Endothelial cell (in vitro differentiated cells): ENCODE data around the gene G6PD. TPM values are rescaled to one million over a fixed set of nuclear protein-coding genes. Genes with fewer than 3 reads are reported as not detected.
A peak's percentile ranks its signal among the peaks of the same experiment; 100 is the strongest.

Experiments
- DNase-seq: peaks from one replicate; pipeline ENCODE4 v3.0.0; 2021; ENCODE audit warnings: low spot score
- H3K27ac Mint-ChIP-seq: one replicate; pipeline ENCODE4 v1.8.0; 2021; ENCODE audit warnings: mixed read lengths, inconsistent platforms; ENCODE audit not compliant: unreplicated experiment
- H3K27me3 Mint-ChIP-seq: one replicate; pipeline ENCODE4 v1.8.0; 2021; ENCODE audit warnings: mild to moderate bottlenecking, moderate library complexity, mixed read lengths, inconsistent platforms; ENCODE audit not compliant: unreplicated experiment
- H3K36me3 Mint-ChIP-seq: one replicate; pipeline ENCODE4 v1.8.0; 2021; ENCODE audit warnings: mild to moderate bottlenecking, low read depth, mixed read lengths, inconsistent platforms; ENCODE audit not compliant: unreplicated experiment
- H3K4me1 Mint-ChIP-seq: one replicate; pipeline ENCODE4 v1.8.0; 2021; ENCODE audit warnings: mild to moderate bottlenecking, mixed read lengths, inconsistent platforms; ENCODE audit not compliant: unreplicated experiment
- H3K4me3 Mint-ChIP-seq: one replicate; pipeline ENCODE4 v1.8.0; 2021; ENCODE audit warnings: mild to moderate bottlenecking, mixed read lengths, inconsistent platforms; ENCODE audit not compliant: unreplicated experiment
- H3K9me3 Mint-ChIP-seq: one replicate; pipeline ENCODE4 v1.8.0; 2021; ENCODE audit warnings: mixed read lengths, inconsistent platforms; ENCODE audit not compliant: unreplicated experiment
- long read RNA-seq: library from polyadenylated mRNA; unstranded; transcript quantifications from one replicate; pipeline ENCODE4 v2.0.0, GENCODE V29; 2020; ENCODE audit not compliant: unreplicated experiment
- total RNA-seq: library from RNA; stranded (reverse); fragmentation: NEBNext Ultra II Directional; extraction: Animal tissue kit (Norgen Biotek cat#: 25700); gene quantifications from one replicate; pipeline ENCODE4 v1.2.1, GENCODE V29; 2021; ENCODE audit not compliant: unreplicated experiment
- TF ChIP-seq, protein P1 (sequence below): fragments of 200-600 bp; sonication (generic); IDR thresholded peaks from one replicate; pipeline ENCODE4 v1.5.0; 2021; ENCODE audit warnings: antibody characterized with exemption; ENCODE audit not compliant: unreplicated experiment

Gene G6PD
- 46.4 TPM for total RNA-seq
- long read RNA-seq, partial matches to known transcripts, result 0 of 1 reads
- long read RNA-seq, other reads (novel, unspliced or antisense), result 0 of 1 reads

DNA sequence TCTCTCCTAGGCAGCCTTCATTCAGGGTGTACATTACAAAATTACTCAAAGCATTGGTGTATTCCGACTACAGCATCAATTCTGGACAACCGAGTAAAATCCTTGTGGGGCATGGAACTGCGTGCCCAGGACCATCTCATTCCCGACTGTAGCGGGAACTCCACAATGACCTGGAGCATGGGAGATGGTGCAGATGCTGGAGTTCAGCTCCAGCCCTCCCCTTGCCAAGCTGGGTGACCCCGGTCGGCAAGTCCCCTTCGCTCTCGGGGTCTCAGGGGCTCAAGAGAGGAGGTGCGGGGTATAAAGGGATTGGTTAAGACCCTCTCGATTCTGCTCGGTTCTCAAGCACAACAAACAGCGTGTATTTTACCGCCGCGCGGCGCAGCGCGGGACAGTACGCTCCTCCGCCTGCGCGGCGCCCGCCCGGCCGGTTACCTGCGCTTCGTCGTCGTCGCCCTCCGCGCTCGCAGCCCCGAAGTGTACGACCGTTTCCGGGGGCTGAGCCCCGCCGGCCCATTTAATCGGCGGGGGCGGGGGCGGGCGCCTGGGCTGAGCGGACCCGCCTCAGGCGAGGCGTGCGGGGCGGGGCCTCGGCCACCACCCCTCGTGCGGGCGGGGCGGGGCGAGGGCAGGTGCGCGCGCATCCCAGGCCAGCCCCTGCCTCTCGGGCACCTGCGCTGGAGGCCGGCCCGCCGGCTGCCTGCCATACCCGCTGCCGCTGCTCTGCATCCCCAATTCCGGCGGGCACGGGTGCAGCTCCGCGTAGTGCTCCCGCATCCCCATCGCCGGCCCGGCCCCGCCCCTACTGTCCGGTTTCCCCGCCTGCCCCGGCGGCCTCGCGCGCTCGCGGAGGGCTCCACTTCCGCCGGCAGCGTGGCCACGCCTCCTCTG is at the start of gene G6PD:
G6PD (minus strand) TSS at position 493 of the 891 bp plus-strand sequence. CDS start 691 bp downstream, outside the sequence.
- Mint-ChIP-seq H3K4me1 (peaks cover 11% of the 10 kb centered on the region), H3K4me3 (peak within 1 kb of the TSS; percentile 96), H3K27me3 (peaks cover 6% of the 10 kb centered on the region), H3K9me3 (no peaks in the 10 kb centered on the region), H3K27ac (peak within 1 kb of the TSS; percentile 96), H3K36me3 (peaks cover 7% of the 10 kb centered on the region)
- TF ChIP-seq, protein P1, sequence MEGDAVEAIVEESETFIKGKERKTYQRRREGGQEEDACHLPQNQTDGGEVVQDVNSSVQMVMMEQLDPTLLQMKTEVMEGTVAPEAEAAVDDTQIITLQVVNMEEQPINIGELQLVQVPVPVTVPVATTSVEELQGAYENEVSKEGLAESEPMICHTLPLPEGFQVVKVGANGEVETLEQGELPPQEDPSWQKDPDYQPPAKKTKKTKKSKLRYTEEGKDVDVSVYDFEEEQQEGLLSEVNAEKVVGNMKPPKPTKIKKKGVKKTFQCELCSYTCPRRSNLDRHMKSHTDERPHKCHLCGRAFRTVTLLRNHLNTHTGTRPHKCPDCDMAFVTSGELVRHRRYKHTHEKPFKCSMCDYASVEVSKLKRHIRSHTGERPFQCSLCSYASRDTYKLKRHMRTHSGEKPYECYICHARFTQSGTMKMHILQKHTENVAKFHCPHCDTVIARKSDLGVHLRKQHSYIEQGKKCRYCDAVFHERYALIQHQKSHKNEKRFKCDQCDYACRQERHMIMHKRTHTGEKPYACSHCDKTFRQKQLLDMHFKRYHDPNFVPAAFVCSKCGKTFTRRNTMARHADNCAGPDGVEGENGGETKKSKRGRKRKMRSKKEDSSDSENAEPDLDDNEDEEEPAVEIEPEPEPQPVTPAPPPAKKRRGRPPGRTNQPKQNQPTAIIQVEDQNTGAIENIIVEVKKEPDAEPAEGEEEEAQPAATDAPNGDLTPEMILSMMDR, result no peak
- peak; percentile 72 for DNase-seq

DNA sequence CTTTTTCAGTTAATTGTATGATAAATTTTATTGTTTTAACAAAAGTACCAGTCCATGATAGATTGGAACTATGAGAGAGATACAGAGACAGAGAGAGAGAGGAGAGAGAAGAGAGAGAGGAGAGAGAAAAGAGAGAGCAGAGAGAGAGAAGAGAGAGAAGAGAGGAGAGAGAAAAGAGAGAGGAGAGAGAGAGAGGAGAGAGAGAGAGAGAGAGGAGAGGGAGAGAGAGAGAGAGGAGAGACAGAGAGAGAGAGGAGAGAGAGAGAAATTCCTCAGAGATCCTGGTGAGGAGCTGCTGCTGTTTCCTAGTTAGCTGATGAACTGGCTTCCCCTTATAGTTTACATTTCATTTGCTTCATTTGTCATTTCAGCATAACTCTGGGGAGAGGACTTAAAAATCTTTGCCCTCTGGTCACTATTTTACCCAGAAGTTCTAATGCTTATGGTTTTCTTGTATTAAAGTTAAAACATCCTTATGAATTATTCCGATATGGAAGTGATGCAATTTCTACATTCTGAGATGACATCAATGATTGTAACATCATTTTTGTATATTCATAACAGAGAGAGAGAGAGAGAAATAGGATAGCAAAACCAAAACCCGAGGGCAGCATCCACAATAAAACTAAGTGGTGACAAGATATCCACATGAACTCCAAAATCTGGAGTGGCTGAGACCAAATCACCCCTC is 49.1 kb upstream of the G6PD start:
- no peaks in the 10 kb centered on the region for H3K36me3 Mint-ChIP-seq
- no peak overlapping the region for H3K27ac Mint-ChIP-seq
- DNase-seq, result no peak
- H3K9me3 Mint-ChIP-seq, result no peaks in the 10 kb centered on the region
- no peaks in the 10 kb centered on the region for H3K4me1 Mint-ChIP-seq
- H3K4me3 Mint-ChIP-seq, result no peak overlapping the region
- TF ChIP-seq, protein P1, result no peak
- H3K27me3 Mint-ChIP-seq, result peaks cover 3% of the 10 kb centered on the region

DNA sequence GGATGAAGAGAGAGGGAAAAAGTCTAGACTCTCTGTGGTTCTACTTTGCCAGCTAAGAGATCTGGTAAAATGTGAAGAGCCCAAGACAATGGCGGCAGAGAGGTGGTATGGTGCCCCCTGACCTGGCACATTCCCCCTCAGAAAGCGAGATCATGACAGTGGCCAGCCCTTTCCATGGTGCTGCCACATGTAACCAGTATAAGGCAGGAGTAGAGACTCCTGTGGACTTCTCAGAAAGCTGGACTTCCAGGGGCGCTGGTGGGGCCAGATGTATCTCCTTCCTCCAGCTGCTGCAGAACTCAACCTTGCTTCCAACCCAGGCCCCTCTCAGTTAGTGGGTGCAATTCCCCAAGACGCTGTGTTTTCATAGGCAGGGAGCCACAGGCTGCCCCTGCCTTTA is 47.8 kb upstream of the G6PD start:
- Mint-ChIP-seq H3K9me3 (no peaks in the 10 kb centered on the region), H3K36me3 (no peaks in the 10 kb centered on the region)

DNA sequence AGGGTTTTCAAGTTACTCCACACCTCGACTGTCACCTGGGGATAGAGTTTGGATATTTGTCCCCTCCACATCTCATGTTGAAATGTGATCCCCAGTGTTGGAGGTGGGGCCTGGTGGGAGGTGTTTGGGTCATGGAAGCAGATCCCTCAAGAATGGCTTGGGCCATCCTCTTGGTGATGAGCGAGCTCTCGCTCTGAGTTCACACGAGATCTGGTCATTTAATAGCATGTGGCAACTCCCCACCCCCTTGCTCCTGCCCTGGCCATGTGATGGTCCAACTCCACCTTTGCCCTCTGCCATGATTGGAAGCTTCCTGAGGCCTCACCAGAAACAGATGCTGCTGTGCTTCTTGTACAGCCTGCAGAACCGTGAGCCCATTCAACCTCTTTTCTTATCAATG is 46.6 kb upstream of the G6PD start:
- Mint-ChIP-seq H3K9me3 (no peaks in the 10 kb centered on the region), H3K4me3 (no peak overlapping the region), H3K27me3 (peaks cover 1% of the 10 kb centered on the region), H3K36me3 (no peaks in the 10 kb centered on the region), H3K27ac (no peak overlapping the region), H3K4me1 (no peaks in the 10 kb centered on the region)
- TF ChIP-seq, protein P1, result no peak
- no peak for DNase-seq

More for the DNA sequence above, 47.8 kb upstream of the G6PD start:
- Mint-ChIP-seq H3K4me3 (no peak overlapping the region), H3K4me1 (no peaks in the 10 kb centered on the region), H3K27ac (no peak overlapping the region), H3K27me3 (peaks cover 1% of the 10 kb centered on the region)
- TF ChIP-seq, protein P1, result no peak
- no peak for DNase-seq
